Mucosa of stomach (tissue), 1 donor: ENCODE measurements around the gene CT47C1.

Source experiments
- H3K27me3 ChIP-seq: one replicate; pipeline ENCODE4 v1.7.0; 2013; ENCODE audit warnings: mild to moderate bottlenecking, low read length; ENCODE audit not compliant: control insufficient read depth, insufficient read depth
- H3K36me3 ChIP-seq: one replicate; pipeline ENCODE4 v1.7.0; 2013; ENCODE audit warnings: low read length; ENCODE audit not compliant: control insufficient read depth, insufficient read depth
- H3K4me1 ChIP-seq: one replicate; pipeline ENCODE4 v1.7.0; 2013; ENCODE audit warnings: mild to moderate bottlenecking, low read length; ENCODE audit not compliant: control insufficient read depth, insufficient read depth
- H3K4me3 ChIP-seq: one replicate; pipeline ENCODE4 v1.7.0; 2013; ENCODE audit warnings: low read length
- H3K9ac ChIP-seq: one replicate; pipeline ENCODE4 v1.7.0; 2013; ENCODE audit warnings: mild to moderate bottlenecking, low read length, moderate library complexity
- H3K9me3 ChIP-seq: one replicate; pipeline ENCODE4 v1.7.0; 2013; ENCODE audit warnings: mild to moderate bottlenecking, low read length, moderate library complexity; ENCODE audit not compliant: control insufficient read depth
- donor health status: Pancreatic carcinoma.

The CT47C1 gene

GRCh38 chrX:119045884-119046283 lies 26.9 kb upstream of the CT47C1 start:
- no peaks in the 10 kb centered on the region for H3K36me3 ChIP-seq
- no peak overlapping the region for H3K9ac ChIP-seq
- no peaks in the 10 kb centered on the region for H3K9me3 ChIP-seq
- no peak overlapping the region for H3K4me3 ChIP-seq
- peaks cover 17% of the 10 kb centered on the region for H3K4me1 ChIP-seq
- no peaks in the 10 kb centered on the region for H3K27me3 ChIP-seq

DNA sequence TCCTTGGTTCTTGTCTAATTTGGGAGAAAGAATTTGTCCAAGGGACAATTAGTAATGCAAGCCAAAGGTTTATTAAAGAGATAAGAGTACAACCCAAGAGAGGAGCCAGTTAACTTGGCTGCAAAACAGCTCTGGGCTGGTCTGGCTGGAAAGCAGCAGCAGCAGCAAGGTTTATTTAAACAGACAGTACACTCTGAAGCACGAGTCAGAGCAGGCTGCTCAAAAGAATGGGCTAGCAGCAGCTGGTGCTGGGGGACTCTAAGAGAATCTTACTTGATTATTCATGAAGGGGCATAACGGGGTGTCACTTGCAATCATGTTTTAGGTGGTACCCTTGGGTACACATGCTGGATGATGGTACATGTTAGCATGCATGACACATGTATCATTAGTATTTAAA lies 17.1 kb upstream of the CT47C1 start:
- H3K4me1 ChIP-seq, result no peaks in the 10 kb centered on the region
- no peaks in the 10 kb centered on the region for H3K36me3 ChIP-seq
- H3K4me3 ChIP-seq, result no peak overlapping the region
- no peaks in the 10 kb centered on the region for H3K9me3 ChIP-seq
- no peaks in the 10 kb centered on the region for H3K27me3 ChIP-seq
- no peak overlapping the region for H3K9ac ChIP-seq

GRCh38 chrX:119062750-119063374 lies 9.9 kb upstream of the CT47C1 start:
- Histone ChIP-seq H3K9ac (no peak overlapping the region), H3K27me3 (no peaks in the 10 kb centered on the region), H3K9me3 (no peaks in the 10 kb centered on the region), H3K36me3 (no peaks in the 10 kb centered on the region), H3K4me1 (no peaks in the 10 kb centered on the region), H3K4me3 (no peak overlapping the region)

DNA sequence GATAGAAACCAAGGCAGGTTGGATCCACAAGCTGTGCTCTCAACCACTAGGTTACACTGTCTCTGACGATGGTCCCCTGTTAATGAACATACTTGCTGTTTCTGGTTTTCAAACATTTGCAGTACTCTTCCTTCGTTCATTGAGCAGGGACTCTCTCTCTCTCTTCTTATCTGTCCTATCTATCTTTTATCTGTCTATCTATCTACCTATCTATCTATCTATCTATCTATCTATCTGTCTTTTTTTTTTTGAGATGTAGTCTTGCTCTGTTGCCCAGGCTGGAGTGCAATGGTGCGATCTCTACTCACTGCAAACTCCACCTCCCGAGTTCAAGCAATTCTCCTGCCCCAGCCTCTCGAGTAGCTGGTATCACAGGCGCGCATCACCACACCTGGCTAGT lies 9.4 kb upstream of the CT47C1 start:
- Histone ChIP-seq H3K9ac (no peak overlapping the region), H3K27me3 (no peaks in the 10 kb centered on the region), H3K9me3 (no peaks in the 10 kb centered on the region), H3K4me3 (no peak overlapping the region), H3K36me3 (no peaks in the 10 kb centered on the region), H3K4me1 (no peaks in the 10 kb centered on the region)

DNA sequence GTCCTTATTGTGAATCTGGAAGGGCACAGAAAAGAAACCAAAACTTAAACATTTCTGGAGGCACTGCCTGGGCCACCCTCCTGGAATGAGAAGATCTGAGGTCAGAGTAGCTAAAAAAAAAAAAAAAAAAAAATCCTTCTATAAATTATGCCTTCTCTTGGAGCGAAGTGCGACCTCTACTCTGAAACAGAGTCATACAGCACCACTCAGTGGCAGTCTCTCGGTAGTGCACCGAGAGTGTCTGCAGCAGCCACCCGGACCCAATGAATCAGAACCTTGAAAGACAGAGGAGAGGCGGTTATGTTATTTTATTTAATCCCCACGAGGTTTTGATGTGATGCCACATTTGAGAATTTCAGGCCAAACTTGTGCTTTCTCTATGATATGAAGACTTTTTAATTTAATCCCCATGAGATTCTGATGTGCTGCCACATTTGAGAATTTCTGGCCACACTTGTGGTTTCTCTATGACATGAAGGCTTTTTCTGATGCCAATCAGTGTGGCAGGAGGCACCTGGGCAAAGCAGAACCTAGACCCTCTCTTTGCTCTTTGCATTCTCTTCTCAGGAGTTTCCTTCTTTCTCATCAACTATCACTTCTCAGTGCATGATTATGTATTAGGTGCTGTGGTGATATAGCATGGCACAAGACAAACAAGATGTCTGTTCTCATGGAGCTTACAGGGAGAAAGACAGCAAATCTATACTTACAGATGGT lies 5.6 kb upstream of the CT47C1 start:
- Histone ChIP-seq H3K9ac (no peak overlapping the region), H3K9me3 (no peaks in the 10 kb centered on the region), H3K27me3 (no peaks in the 10 kb centered on the region), H3K4me3 (no peak overlapping the region), H3K4me1 (no peaks in the 10 kb centered on the region), H3K36me3 (no peaks in the 10 kb centered on the region)

- Histone ChIP-seq H3K4me1 (no peaks in the 10 kb centered on the region), H3K9ac (no peak overlapping the region), H3K4me3 (no peak overlapping the region), H3K27me3 (no peaks in the 10 kb centered on the region), H3K36me3 (no peaks in the 10 kb centered on the region), H3K9me3 (no peaks in the 10 kb centered on the region)
Observed at GRCh38 chrX:119069128-119069527, 3.7 kb upstream of the CT47C1 start.

- H3K27me3 ChIP-seq, result no peaks in the 10 kb centered on the region
- H3K4me3 ChIP-seq, result no peak overlapping the region
- H3K36me3 ChIP-seq, result no peaks in the 10 kb centered on the region
- H3K9me3 ChIP-seq, result no peaks in the 10 kb centered on the region
- no peaks in the 10 kb centered on the region for H3K4me1 ChIP-seq
- no peak overlapping the region for H3K9ac ChIP-seq
Observed at GRCh38 chrX:119069762-119070161, 3.0 kb upstream of the CT47C1 start.

DNA sequence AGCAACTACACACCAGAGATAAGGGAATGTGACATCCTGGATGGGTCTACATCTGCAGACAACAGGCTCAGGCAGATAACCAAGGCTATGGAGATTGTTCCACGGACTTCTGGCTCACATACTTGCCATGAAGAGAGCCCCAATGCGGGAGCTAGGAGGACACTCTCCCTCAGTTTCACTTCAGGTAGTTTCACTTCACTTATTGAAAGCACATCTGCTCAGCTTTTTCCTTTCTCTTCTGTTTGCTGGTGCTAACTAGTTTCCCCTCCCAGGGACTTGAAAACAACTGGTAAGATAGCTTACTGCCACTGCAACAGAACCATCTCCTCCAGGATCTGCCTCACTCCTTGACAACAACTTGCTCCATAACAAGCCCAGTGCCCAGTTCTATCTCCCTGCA lies 1.4 kb upstream of the CT47C1 start:
- no peak overlapping the region for H3K4me3 ChIP-seq
- no peaks in the 10 kb centered on the region for H3K4me1 ChIP-seq
- no peak overlapping the region for H3K9ac ChIP-seq
- no peaks in the 10 kb centered on the region for H3K9me3 ChIP-seq
- no peaks in the 10 kb centered on the region for H3K27me3 ChIP-seq
- no peaks in the 10 kb centered on the region for H3K36me3 ChIP-seq

DNA sequence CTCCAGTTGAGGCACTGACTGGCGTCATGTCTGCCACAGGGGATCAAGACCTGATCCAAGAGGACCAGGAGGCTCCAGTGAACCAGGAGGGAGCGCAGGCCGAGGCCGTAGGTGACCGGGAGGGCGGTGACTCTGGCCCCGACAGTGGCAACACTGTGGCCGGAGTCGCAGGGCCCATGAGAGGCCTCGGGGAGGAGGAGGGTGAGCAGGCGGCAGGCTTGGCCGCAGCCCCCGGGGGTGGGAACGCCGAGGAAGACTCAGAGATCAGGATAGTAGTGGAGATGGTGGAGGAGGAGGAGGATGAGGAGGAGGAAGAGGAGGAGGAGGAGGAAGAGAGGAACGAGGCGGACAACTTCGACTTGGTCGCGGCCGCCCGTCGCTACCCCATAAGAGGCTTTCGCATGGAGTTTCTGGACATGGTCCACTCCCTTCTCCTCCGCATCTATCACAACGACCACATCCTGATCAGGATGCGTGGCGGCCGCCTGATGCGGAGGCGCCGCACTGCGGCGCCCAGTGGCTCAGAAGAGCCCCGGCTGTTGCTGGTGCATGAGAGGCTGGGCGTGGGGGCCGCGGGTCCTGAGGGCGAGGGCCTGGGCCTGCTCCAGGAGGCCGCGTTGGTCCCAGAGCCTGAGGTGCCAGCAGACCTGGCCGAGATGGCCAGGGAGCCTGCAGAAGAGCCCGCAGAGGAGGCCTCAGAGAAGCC lies 560 bp downstream of the CT47C1 start:
- no peak overlapping the region for H3K4me3 ChIP-seq
- H3K36me3 ChIP-seq, result no peaks in the 10 kb centered on the region
- no peaks in the 10 kb centered on the region for H3K9me3 ChIP-seq

GRCh38 chrX:119073911-119074310 lies 1.1 kb downstream of the CT47C1 start:
- no peak overlapping the region for H3K4me3 ChIP-seq
- H3K9ac ChIP-seq, result no peak overlapping the region
- H3K27me3 ChIP-seq, result no peaks in the 10 kb centered on the region
- no peaks in the 10 kb centered on the region for H3K9me3 ChIP-seq
- H3K4me1 ChIP-seq, result no peaks in the 10 kb centered on the region
- no peaks in the 10 kb centered on the region for H3K36me3 ChIP-seq

More for the DNA sequence above, 560 bp downstream of the CT47C1 start:
- Histone ChIP-seq H3K9ac (no peak overlapping the region), H3K27me3 (no peaks in the 10 kb centered on the region), H3K4me1 (no peaks in the 10 kb centered on the region)

GRCh38 chrX:119075270-119076025 lies 2.7 kb downstream of the CT47C1 start:
- Histone ChIP-seq H3K4me3 (no peak overlapping the region), H3K4me1 (no peaks in the 10 kb centered on the region), H3K36me3 (no peaks in the 10 kb centered on the region), H3K27me3 (no peaks in the 10 kb centered on the region), H3K9ac (no peak overlapping the region), H3K9me3 (no peaks in the 10 kb centered on the region)

DNA sequence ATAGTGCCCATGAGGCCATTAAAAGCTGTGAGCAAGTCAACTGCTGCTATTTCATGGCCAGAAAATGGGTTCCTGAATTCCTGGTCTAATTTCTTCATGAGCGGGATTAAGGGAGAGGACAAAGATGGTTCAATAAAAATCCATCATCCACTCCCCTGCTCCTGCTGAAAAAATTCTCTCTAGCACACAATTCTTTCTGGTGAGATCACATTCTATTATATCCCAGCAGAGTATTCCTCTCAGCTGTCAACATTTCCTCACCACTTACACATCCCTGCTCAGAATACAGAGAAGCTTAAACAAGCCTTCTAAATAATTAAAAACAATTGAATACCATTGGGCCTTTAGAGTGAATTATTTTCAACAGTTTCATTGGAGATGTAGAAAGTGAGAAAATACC lies 9.5 kb downstream of the CT47C1 start:
- H3K27me3 ChIP-seq, result no peaks in the 10 kb centered on the region

More for the DNA sequence above, 9.5 kb downstream of the CT47C1 start:
- H3K4me3 ChIP-seq, result no peak overlapping the region
- no peak overlapping the region for H3K9ac ChIP-seq
- H3K36me3 ChIP-seq, result no peaks in the 10 kb centered on the region
- no peaks in the 10 kb centered on the region for H3K4me1 ChIP-seq
- no peaks in the 10 kb centered on the region for H3K9me3 ChIP-seq
